ENCODE measurements around the gene ILDR2.

The ILDR2 gene

DNA sequence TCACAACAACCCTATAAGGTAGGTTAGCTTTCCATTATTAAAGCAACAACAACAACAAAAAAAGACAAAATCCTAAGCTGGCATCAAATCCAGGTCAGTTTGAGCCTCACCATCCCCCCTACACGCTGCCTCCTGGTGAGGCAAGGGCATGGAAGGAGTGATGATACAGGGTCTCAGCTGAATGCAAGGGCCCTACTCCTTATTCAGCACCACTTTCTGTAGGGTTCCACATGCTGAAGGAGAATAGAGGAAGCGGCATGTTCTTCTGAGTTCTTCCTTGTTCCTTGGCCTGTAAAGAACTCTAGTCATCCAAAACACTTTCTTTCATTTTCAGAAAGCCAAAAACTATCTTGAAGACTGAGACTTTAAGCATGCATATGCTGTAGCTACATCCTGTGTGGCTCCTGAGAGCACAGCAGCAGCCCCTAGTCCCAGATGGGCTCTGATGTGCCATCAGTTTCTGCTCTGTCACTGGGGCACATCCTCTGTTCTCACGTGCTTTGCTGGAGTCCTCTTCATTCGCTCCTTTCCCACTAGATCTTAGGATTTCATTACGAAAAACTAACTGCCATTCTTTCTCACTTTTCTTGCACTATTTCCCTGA, 6.2 kb downstream of the ILDR2 start:
- no peak for DNase-seq

DNA sequence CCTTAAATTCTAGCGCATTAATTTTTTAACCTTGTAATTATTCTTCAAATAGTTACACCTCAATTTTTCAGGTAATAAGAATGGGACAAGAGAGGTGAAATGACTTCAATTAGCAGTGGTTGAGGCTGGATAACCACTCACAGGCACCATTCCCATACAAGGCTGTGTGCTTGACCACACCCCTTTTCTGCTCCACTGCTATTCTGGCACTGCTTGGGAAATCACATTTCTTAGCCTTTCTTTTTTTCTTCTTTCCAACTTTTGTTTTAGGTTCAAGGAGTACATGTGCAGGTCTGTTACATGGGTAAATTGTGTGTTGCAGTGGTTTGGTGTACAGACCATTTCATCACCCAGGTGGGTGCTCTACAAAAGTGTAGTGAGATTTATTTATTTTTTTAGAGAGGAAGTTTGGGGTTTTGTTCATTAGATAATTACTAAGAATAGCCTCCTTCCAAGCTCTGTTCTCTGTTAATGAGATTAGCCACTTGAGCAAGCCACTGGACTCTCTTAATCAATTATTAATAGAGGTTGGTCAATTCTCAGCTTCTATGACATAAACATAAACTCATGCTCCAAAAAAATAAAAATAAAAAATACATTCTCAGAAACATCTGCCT, 14.4 kb downstream of the ILDR2 start:
- DNase-seq = no peak

DNA sequence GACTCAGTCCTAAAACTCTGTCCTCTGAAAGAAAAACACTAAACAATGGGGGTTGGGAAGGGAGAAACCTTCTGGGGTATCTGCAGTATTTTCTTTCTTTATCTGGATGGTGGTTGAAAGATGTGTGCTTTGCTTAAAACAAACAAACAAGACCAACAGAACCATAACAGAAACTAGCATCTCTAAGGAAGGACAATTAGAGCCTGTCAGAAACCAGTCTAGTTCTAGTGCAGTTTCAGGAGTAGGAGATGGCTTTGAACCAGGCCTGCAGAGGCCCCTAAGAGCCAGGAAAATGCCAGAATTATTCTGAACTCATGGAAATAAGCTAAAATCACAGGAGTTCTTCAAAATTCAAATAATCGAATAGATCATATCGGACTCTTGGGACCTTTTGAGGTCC, 18.5 kb downstream of the ILDR2 start:
- no peak for DNase-seq

DNA sequence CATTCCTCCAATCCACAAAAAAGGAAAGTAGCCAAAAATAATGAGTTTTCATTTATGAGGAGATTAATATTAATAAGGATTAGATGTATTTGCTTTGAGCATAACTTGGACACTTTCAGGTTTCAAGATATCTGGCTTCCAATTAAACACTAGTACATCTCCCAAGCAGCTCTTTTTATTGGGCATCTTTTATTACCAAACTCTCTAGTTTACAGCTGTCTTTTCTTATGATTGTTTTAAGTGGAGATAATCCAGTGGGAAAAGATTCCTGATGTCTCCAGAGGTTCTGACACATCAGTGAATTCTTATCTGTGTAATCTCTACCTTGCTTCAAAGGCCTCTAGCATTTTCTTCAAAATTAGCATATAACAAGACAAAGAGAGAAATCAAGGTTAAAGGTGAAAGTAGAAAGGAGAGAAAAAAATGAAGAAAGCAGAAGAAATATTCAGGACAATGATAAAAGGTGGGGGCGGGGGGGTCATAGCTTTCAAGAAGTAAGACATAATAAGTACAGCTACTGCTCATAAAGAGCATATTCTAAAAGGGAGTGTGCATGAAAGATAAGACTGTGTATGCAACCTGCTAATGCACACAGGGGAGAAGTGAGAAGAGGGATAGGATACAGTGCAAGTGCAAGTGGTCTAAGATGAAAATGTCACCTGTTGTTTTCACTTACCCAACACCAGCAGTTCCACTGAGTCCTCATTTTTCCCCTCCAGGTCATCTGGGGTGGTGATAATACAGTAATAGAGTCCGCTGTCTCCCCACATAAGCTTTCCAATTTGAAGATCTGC, 19.1 kb downstream of the ILDR2 start:
- DNase-seq = no peak

DNA sequence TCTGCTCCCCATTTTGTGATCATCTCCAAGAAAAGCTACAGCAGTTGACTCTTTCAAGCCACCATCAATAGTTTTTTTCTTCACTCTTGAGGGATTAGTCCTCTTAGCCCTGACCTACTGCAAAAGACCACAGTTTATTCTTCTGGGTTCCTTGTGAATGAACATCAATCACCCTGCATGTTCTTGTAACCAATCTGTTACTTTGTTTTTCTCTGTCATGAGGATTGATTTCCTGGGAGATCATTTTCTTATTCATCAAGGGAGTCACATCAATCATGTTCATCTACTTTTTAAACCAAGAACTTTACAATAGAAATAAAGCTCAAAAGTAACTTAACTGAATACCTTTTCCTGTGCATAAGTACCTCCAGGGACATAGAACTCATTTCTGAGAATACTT, 21.8 kb downstream of the ILDR2 start:
- DNase-seq = no peak

DNA sequence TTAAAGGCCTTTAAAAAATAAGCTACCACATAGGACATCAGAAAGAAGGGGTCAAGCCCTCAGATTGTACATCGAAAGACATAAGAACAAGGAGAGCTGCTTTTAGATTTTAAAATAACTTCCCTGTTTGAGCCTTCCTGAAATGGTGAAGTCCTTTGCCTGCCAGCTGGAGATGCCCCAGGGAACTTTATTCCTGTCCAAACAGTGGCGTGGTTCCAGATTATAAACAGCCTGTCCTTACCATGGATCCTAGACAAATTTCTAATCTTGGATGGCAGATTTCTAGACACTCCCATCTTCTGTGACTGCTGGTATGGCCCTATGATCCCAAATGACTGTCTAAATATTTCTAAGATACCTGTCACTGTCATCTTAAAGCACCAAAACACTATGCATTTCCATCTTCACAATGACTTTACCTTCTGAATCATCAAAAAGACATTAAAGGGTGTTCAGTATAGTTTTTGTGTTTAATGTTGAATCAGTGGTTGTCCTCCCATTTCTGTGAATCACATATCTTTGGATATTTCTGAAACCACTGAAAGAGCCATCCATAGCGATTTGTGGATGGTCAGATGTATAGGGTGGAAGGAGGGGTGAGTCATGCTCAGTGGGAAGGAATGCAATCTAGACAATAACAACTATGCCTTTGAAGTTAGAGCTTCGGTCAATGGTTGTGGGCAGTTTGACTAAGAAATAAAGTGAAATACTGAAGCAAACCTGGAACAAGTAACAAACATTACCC, 23.2 kb downstream of the ILDR2 start:
- DNase-seq = no peak

DNA sequence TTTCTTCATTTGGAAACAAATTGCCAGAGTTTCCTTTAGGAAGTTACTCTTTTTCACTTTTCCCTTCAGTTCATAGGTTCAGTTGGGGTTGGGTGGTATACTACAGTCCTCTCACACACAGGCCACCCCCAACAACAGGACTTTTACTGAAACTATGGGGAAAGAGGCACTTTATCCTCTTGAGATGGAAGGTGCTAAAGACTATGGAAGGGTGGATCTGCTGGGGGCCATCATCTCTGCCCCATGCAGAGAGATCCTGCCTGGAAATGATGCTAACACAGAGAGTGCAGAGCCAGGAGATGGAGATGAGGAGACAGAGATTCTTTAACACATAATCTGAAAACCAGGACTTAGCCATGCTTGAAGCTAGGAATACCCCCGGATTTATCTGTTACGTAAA, 24.3 kb downstream of the ILDR2 start:
- no peak for DNase-seq

DNA sequence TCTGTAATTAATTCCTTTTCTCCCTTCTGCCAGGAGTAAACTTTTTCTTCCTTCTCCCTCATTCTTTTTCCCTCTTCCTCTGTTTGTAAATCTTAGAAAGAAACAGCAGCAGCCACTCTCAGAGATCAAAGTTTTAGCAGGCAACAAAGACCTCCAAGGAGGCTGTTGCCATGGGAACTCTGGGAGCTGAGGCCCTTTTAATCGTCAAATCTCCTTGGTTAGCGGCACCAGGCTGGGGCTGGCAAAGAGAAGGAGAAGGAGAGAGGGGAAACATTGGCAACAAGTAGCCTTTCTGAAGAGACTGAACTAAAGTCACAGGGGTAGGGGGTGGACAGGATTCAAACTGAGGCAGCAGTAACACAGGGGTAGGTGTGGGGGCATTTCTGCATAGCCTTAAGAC, 25.2 kb downstream of the ILDR2 start:
- DNase-seq = no peak

DNA sequence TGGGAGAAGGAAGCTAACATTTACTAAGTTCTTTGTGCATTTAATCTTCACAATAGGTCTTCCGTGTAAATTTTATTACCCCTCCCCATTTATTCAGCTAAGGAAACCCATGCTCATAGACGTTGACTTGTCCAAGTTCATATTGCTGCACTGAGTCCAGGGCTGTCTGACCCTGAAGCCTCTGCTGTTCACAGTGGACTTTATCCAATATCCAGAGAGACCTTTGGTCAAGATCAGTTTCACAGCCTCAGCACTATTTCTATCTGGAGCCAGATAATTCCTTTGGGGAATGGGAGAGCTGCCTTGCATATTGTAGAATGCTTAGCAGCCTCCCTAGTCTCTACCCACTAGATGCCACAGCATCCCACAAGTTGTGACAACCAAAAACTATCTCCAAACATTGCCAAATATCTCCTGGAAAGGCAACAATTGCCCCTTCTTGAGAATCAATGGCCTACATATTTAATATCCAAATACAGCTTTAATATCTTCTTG, 26.4 kb downstream of the ILDR2 start:
- no peak for DNase-seq

DNA sequence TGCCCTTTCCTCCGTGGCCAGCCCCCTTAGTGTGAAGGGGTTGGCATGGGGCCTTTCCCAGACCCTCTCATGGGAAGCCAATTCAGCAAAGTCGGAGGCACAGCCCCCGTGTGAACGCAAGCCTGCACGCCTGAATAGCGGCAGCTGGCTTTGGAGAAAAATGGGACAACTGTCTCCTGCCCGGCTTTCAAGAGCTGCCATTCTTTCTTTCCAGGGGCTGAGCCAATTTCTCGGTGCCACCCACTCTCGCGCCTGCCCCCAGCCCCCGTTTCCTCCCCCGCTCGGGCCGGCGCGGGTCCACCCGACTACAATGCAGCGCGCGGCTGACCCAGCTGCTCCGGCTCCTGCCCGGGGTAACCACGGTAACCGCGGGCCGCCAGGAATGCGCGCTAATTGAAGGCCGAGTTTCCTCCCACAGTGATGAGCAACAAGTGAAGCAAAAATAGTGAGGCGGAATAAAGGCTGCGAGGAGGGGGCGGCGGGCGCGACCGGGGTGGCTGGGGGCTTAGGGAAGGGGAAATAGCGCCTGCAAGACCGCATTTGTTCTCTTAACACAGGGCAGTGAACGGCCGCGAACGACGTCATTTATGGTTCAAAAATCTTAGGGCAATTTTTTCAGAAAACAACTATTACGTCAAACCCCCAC, 27.8 kb downstream of the ILDR2 start:
- DNase-seq = peak; percentile 10

DNA sequence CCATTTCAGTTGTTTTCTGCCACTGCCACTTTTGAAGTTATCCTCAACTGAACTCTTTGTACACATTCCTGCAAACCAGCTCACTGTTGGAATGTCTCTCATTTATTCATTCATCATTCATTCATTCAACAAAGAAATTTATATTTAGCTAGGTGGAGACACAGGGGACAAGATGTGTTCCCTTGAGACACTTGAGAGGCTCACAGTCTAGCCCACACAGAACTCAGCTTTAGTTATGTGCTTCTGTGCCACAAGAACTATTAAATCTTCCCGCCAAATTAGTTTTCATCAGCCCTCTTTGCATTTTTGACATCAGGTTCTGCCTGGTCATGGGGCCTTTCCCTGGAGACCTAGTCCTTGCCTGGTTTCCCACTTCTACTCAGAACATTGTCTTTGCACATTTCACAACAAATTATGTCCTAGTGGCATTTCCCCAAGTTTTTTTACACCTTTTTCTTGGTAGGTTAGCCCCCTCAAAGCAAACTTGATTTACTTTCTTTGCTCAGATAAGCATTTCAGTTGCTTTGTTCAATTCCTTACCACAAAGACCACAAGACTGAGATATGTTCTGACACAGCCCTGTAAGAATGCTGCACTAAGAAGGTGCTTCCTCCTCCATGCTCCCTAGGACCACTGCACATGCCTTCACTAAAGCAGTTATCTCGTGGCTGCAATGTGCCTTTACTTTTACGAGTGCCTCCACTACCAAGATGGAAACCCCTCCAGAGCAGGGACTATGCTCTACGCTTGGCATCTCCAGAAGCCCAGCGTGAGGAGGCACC, 31.0 kb downstream of the ILDR2 start:
- peak; percentile 49 for DNase-seq

DNA sequence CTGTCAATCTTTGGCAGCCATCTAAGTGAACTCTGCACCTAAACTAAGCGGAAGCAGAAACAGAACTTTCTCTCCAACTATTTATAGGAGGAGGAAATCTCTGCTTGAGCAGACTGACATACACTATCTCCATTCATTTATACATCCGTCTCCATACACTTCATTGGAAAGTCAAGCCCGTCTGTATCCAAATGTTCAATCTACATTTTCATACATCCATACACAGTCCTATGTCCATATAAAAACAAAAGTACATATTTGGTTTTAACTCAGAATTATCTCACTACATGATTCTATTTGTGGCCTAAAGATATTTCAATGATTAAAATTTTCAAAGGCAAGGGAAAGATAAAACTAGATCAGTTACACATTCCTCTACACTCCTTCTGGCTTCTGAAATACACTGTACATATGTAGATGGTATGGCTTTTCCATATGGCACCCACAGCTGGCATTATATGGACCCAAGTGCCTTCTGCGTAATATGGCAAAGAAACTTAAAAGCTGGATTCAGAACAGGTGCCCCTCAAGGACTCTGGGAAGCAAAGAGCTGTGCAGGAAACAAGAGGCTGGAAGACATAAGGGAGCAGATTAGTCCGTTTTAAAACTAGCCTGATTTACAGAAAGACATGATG, 35.5 kb downstream of the ILDR2 start:
- DNase-seq = no peak

DNA sequence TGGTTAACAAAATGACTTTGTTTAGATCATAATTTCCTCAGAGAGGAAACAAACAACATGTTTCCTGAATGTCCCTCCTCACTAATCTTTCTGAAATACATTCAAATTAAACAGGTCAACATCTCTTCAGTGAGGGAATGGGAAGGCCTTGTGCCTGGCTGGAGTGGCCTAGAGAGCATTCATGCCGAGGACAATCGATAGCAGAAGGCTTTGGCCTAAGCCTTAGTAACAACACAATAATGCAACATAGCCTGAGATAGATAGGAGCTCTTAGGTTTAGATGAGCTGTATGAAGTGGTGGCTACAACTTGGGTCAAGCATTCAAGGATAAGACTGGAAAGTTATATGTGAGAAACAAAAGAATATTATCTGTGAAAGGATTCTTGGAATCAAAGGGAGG, 37.4 kb downstream of the ILDR2 start:
- DNase-seq = no peak

DNA sequence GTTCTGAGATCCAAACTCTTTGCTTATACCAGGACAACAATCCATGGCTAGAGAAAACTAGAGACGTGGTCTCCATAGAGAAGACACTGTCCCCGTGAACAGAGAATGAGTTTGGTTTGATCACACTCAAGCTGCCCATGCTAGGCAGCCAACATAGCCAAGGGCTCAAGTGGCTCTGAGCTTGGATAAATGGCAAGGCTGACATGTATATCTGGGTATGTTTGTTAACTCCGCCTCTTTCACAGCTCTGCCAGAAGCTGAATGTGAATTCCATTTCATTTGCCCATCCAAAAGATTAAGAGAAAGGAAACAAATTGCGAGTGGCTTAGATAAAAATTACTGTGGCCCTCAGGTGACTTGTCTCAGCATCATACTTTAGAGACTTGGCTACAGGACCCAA, 38.0 kb downstream of the ILDR2 start:
- no peak for DNase-seq

DNA sequence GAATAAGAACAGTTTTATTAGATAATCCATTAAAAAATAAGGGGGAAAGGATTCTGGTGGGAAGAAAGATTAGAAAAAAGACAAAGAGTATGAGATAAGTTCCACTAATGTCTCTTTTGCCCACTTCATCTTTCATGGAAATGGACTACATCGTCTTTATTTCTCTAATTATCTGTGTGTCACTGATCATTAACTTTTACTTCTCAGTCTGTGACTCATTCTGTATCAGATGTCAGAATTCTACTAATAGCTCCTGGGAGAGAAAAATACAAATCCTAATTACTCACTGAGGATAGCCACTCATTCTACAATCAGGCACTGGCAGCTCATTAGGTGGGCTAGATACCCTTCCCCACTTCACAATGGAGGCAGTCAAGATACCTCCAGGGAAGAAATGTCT, 41.7 kb downstream of the ILDR2 start:
- DNase-seq = no peak

DNA sequence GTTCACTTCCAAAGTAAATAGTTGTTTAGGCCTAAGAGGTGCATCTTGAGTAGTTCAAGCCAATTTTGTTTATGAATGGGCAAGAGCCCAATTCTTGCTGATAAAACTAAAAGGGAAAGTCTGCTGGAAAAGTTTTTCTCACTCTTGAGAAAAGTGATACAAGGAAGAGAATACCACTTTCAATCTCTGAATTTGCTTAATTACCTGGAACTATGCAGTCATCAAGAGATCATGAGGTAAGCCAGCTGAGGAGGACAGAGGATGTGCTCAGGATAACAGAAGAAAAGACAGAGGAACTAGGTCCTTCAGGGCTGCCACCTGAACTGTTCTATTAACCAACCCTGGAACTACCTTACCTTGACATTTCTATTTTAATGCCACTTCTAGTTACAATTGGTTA, 42.2 kb downstream of the ILDR2 start:
- no peak for DNase-seq

DNA sequence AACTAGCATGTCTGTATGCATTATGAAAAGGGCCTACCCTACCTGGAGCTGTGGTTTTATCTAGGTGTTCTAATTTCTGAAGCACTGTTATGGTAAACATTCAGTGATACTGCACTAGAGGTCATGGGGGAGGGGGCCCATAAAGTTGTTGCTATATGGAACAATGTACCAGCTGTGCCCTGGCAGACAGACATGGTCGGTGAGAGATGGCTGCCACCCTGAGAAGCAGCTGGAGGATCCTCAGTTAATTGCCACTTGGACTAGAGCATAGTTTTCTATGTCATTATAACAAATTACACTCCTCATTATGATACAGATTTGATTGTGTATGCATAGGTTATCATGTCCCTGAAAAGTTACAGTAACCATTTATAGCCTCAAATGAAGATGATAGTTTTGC, 45.4 kb downstream of the ILDR2 start:
- no peak for DNase-seq

DNA sequence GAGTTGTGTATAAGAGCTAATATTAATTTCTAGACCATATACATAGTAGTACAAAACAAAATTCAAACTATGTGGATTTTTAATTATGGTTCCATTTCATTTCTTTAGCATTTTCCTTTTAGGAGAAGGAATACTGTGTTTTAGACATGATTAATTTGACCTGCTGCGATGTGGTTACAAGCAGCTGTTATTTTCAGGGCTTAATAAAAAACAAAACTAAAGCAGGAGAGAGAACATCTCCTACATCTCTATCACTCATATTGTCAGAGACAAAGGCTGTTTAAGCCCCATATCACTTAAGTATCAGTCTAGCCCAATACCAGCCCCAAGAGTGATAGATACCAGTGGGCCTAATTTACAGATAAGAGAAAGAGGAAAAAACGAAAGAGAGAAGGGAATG, 47.6 kb downstream of the ILDR2 start:
- no peak for DNase-seq

DNA sequence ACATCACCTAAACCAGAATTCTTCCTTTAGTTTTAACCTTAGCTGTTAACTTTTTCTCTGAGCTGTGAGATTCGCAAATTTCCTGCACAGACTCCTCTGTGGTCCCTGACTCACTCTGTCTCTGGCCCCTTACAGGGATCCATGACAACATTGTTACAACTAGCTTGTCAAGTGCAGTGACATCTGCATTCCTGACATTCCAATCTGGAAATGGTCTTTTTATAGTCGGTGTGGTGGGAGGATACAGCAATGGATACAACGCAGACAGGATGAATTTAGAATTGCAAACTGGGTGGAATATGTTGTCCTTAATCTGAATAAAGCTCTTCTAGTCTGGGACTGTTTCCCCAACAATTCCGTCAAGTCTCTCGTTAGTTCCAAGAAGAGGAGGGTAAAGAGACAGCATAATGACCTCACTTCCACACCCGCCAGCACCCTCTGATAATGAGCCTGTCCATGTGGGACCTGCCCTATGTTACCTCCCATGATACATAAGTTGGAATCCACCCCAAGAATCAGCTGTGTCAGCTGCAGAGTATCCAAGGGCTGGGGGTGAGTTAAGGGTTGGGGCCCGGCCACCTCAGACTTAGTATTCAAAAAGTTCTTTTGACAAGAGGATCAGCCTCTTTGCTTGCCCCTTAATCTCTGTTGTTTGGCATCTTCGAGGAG, 49.4 kb downstream of the ILDR2 start:
- DNase-seq = no peak

DNA sequence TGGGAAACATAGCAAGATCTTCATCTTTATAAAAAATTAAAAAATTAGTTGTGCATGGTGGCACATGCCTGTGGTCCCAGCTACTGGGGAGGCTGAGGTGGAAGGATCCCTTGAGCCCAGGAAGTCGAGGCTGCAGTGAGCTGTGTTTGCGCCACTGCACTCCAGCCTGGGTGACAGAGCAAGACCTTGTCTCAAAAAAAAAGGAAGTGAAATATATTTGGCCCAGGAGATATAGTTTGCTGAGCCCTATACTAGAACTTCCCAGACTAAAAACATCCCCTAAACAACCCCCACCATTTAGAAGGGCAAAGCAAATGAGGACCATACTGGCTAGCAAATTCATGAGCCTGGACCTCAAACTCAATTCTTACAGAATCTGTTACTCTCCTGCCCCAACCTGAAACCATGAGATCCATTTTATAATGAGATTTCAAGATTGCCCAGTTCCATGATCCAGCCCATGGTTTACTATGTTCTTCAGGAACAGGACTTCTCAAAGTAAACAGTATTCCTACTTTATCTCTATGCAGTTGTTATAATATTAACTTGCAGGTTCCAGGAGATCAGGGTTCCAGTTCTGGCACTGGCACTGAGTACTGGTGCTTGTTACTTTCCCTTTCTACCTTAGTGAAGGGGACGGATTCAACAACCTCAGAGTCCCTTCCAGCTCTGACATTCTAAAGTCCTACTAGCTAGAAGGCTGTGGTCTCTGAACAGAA, 50.4 kb downstream of the ILDR2 start:
- DNase-seq = no peak
